Thoracic aorta (tissue), 2 donors: ENCODE results near the gene PHF21B. TPM values are rescaled to one million over a fixed set of nuclear protein-coding genes. Genes with fewer than 3 reads are reported as not detected.

Source experiments
- ATAC-seq: fragments of 150-250 bp; one replicate; pipeline ENCODE4 v1.8.0; 2017; ENCODE audit warnings: low read depth; ENCODE audit not compliant: insufficient number of reproducible peaks, low FRiP score
- DNase-seq: peaks from one replicate; pipeline ENCODE4 v3.0.0-alpha.2; 2020; ENCODE audit warnings: low spot score
- H3K27ac ChIP-seq, 2 donors: fragments of 200-600 bp; sonication (generic); 1 replicate in 1 of 2; 2 replicates in 1 of 2; pipeline ENCODE4 v1.5.1; 2016; ENCODE audit warnings: mild to moderate bottlenecking in 2 of 2, moderate library complexity in 2 of 2
- H3K27me3 ChIP-seq: fragments of 200-600 bp; sonication (generic); replicated peaks from 2 replicates; pipeline ENCODE4 v1.6.0; 2016; ENCODE audit warnings: mild to moderate bottlenecking; ENCODE audit not compliant: insufficient read depth
- H3K36me3 ChIP-seq: fragments of 200-600 bp; sonication (generic); one replicate; pipeline ENCODE4 v1.5.1; 2016
- H3K4me1 ChIP-seq, 2 donors: fragments of 200-600 bp; sonication (generic); 1 replicate in 1 of 2; 2 replicates in 1 of 2; pipeline versions ENCODE4 v1.5.1 to v1.6.0; 2016; ENCODE audit warnings: low read depth in 2 of 2, mild to moderate bottlenecking in 1 of 2; ENCODE audit not compliant: control insufficient read depth in 1 of 2
- H3K4me3 ChIP-seq: fragments of 200-600 bp; sonication (generic); 2 replicates; pipeline ENCODE4 v1.5.1; 2016; ENCODE audit warnings: mild to moderate bottlenecking
- H3K9me3 ChIP-seq: fragments of 200-600 bp; sonication (generic); 2 replicates; pipeline ENCODE4 v1.5.1; 2016
- CTCF ChIP-seq: fragments of 200-600 bp; sonication (generic); IDR thresholded peaks from one replicate; pipeline ENCODE4 v1.5.1; 2019; ENCODE audit warnings: antibody characterized with exemption
- total RNA-seq, 2 donors: library from RNA; depleted of rRNA; stranded (reverse); fragments of >200 nt; gene quantifications; one replicate each; pipeline versions ENCODE4 v1.1.0 to v1.2.3, GENCODE V29; 2016

PHF21B gene
- total RNA-seq, 2 donors from 2014 or later: 2.1 TPM; not detected in 1

- DNase-seq (no peak), ATAC-seq (no peak)
- Histone ChIP-seq H3K27me3 (no peaks in the 10 kb centered on the region), H3K4me3 (no peak overlapping the region), H3K4me1 (no peaks in the 10 kb centered on the region), H3K27ac (no peak overlapping the region), H3K36me3 (no peaks in the 10 kb centered on the region), H3K9me3 (no peaks in the 10 kb centered on the region)
- TF ChIP-seq CTCF: no peak
Measured at GRCh38 chr22:44947846-44948245, 62.0 kb downstream of the PHF21B start.

GRCh38 chr22:44947049-44947448 is 62.8 kb downstream of the PHF21B start:
- no peak overlapping the region for H3K27ac ChIP-seq
- no peaks in the 10 kb centered on the region for H3K9me3 ChIP-seq
- TF ChIP-seq CTCF: no peak
- no peaks in the 10 kb centered on the region for H3K4me1 ChIP-seq
- H3K36me3 ChIP-seq: no peaks in the 10 kb centered on the region
- no peak for DNase-seq
- no peak for ATAC-seq
- H3K27me3 ChIP-seq: no peaks in the 10 kb centered on the region
- H3K4me3 ChIP-seq: no peak overlapping the region

- no peak for TF ChIP-seq CTCF
- H3K4me3 ChIP-seq: no peak overlapping the region
- H3K9me3 ChIP-seq: no peaks in the 10 kb centered on the region
- H3K27ac ChIP-seq: no peak overlapping the region
- ATAC-seq: no peak
- H3K4me1 ChIP-seq: no peaks in the 10 kb centered on the region
- H3K36me3 ChIP-seq: no peaks in the 10 kb centered on the region
- H3K27me3 ChIP-seq: no peaks in the 10 kb centered on the region
- DNase-seq: no peak
Measured at GRCh38 chr22:44944883-44945601, 64.8 kb downstream of the PHF21B start.

DNA sequence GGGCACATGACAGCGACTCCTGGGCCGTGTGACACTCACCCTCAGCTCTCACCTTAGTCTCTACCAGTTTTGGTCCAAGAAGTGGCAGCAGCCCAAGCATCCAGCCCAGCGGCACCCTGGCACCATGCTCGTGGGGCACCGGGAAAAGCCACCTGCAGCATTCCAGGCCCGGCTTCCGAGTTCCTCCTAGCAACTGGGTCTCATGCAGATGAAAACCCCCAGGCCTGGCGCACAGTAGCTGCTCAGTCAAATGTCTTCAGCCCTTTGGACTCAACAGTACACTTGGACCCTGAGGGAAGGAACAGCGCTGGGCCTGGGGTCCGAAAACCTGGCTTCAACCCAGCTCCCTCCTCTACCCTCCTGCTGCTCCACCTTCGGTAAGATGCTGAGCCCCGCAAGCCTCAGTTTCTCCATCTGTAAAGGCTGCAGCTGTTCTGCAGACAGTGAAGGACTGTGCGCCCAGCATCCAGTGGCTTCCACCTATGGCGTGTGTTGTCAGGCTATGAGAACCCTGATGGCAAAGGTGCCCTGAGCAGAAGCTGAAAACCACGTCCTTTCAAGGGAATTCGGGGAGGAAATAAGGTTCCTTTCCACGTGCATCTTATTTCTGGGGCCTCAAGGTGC is 66.0 kb downstream of the PHF21B start:
- ATAC-seq: no peak
- Histone ChIP-seq H3K4me1 (no peaks in the 10 kb centered on the region), H3K4me3 (no peak overlapping the region), H3K36me3 (no peaks in the 10 kb centered on the region), H3K27ac (no peak overlapping the region), H3K9me3 (no peaks in the 10 kb centered on the region), H3K27me3 (no peaks in the 10 kb centered on the region)
- TF ChIP-seq CTCF: no peak
- DNase-seq: no peak

GRCh38 chr22:44942979-44943700 is 66.7 kb downstream of the PHF21B start:
- Histone ChIP-seq H3K4me3 (no peak overlapping the region), H3K9me3 (no peaks in the 10 kb centered on the region), H3K27me3 (no peaks in the 10 kb centered on the region), H3K27ac (no peak overlapping the region), H3K4me1 (no peaks in the 10 kb centered on the region), H3K36me3 (no peaks in the 10 kb centered on the region)
- ATAC-seq (no peak), DNase-seq (no peak)
- TF ChIP-seq CTCF: no peak
